ENCODE data around the gene PLGRKT.

DNA sequence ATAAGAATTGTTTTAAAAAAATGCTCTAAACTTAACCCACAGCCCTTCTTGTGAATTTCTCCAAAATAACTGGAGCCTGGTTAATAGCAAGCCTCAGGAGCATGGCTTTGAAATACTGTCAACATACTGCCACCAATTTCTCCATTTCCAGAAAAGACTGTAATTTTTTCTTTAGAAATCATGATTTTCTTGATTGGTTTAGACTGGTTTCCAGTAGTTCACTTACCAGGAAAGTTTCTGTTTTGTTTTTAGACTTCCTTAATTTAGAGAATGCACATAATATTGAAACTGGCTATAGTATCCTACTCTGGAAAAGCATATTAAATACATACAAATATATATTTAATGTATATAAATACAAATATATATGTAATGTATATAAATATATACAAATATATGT is 8.2 kb upstream of the PLGRKT start:
- TF ChIP-seq, protein P1, sequence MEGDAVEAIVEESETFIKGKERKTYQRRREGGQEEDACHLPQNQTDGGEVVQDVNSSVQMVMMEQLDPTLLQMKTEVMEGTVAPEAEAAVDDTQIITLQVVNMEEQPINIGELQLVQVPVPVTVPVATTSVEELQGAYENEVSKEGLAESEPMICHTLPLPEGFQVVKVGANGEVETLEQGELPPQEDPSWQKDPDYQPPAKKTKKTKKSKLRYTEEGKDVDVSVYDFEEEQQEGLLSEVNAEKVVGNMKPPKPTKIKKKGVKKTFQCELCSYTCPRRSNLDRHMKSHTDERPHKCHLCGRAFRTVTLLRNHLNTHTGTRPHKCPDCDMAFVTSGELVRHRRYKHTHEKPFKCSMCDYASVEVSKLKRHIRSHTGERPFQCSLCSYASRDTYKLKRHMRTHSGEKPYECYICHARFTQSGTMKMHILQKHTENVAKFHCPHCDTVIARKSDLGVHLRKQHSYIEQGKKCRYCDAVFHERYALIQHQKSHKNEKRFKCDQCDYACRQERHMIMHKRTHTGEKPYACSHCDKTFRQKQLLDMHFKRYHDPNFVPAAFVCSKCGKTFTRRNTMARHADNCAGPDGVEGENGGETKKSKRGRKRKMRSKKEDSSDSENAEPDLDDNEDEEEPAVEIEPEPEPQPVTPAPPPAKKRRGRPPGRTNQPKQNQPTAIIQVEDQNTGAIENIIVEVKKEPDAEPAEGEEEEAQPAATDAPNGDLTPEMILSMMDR (conservative IDR thresholded peaks at IDR 0.05; ENCODE audit: low read depth, low read length), result no peak
- TF ChIP-seq EZH2 (IDR thresholded peaks at IDR 0.05; ENCODE audit: low read length, unreplicated experiment) (no peak), EZH2phosphoT487 (IDR thresholded peaks at IDR 0.05; ENCODE audit: borderline replicate concordance, low read length) (no peak)
